Stomach (tissue), 4 donors: ENCODE measurements around the gene AADAC.

Experiments used
- CTCF ChIP-seq, 7 experiments: fragments of 450-650 bp in 4 of 7; fragments of 200-600 bp in 3 of 7; sonication (generic) in 3 of 7; IDR thresholded peaks; one replicate each; pipeline ENCODE4 v1.5.1; 2016 to 2019; ENCODE audit warnings: antibody characterized with exemption in 7 of 7, control low read depth in 2 of 7, mild to moderate bottlenecking in 1 of 7
- EP300 ChIP-seq: sonication (generic); formaldehyde crosslinking; IDR thresholded peaks from one replicate; pipeline ENCODE4 v1.6.1; 2017; ENCODE audit warnings: antibody characterized with exemption
- POLR2A ChIP-seq, 4 donors: fragments of 450-650 bp; IDR thresholded peaks; one replicate each; pipeline ENCODE4 v1.6.1; 2016; ENCODE audit warnings: antibody characterized with exemption in 4 of 4, control low read depth in 2 of 4, mild to moderate bottlenecking in 1 of 4, moderate library complexity in 1 of 4
- POLR2AphosphoS5 ChIP-seq, 3 donors: sonication (generic); formaldehyde crosslinking; IDR thresholded peaks; one replicate each; pipeline ENCODE4 v1.6.1; 2016; ENCODE audit warnings: antibody characterized with exemption in 3 of 3

GRCh38 chr3:151852074-151852811 lies 38.3 kb downstream of the AADAC start:
- no peak for TF ChIP-seq CTCF (IDR thresholded peaks at IDR 0.05)
- no peak for TF ChIP-seq EP300
- TF ChIP-seq POLR2A (IDR thresholded peaks at IDR 0.05) = no peak
- no peak for TF ChIP-seq POLR2AphosphoS5 (IDR thresholded peaks at IDR 0.05)
